IMR-90 (cell line): ENCODE results near the gene SRCIN1. TPM values are rescaled to one million over a fixed set of nuclear protein-coding genes. Genes with fewer than 3 reads are reported as not detected.

Experiments used
- ATAC-seq: fragments of 200-7000 bp; cut with Tn5 transposase; 2 replicates; pipeline ENCODE4 v1.9.1; 2020; ENCODE audit warnings: low read depth, mild to moderate bottlenecking, moderate library complexity
- BruUV-seq: library from RNA; stranded (reverse); fragments of 400-500 nt; replicated peaks from 2 replicates; lab custom pipeline; 2021; lab: Mats Ljungman, UMichigan
- CTCF ChIA-PET: fragments of 300-600 bp; formaldehyde crosslinking; extraction: SDS; loops from one replicate; lab custom pipeline; 2021; ENCODE audit warnings: antibody characterized with exemption; lab: Yijun Ruan, JAX
- POLR2A ChIA-PET: fragments of 300-600 bp; sonication (Branson Sonifier 250); formaldehyde crosslinking; loops from one replicate; lab custom pipeline; 2022; ENCODE audit warnings: antibody characterized with exemption; ENCODE audit not compliant: unreplicated experiment; lab: Charles Lee
- DNase-seq: peaks from one replicate; pipeline ENCODE4 v3.0.0; 2013
- H2AFZ ChIP-seq: replicated peaks from 2 replicates; pipeline ENCODE3; 2013; ENCODE audit warnings: low read length, mild to moderate bottlenecking; ENCODE audit not compliant: poor library complexity
- H2AK5ac ChIP-seq: 2 replicates; pipeline ENCODE4 v1.6.1; 2013; ENCODE audit warnings: low read depth, low read length, inconsistent platforms
- H2AK9ac ChIP-seq: replicated peaks from 2 replicates; pipeline ENCODE3; 2013; ENCODE audit warnings: mild to moderate bottlenecking, low read depth, low read length, moderate library complexity; ENCODE audit not compliant: poor library complexity
- H2BK120ac ChIP-seq: 2 replicates; pipeline ENCODE4 v1.6.1; 2013; ENCODE audit warnings: low read depth, low read length, inconsistent platforms
- H2BK15ac ChIP-seq: 3 replicates; pipeline ENCODE4 v1.6.1; 2013; ENCODE audit warnings: low read depth, low read length, inconsistent platforms
- H2BK20ac ChIP-seq: 2 replicates; pipeline ENCODE4 v1.6.1; 2013; ENCODE audit warnings: low read depth, mild to moderate bottlenecking, inconsistent platforms, low read length, moderate library complexity
- H2BK5ac ChIP-seq: 2 replicates; pipeline ENCODE4 v1.6.1; 2013; ENCODE audit warnings: mild to moderate bottlenecking, low read depth, low read length, inconsistent platforms; ENCODE audit not compliant: poor library complexity, severe bottlenecking
- H3K14ac ChIP-seq: replicated peaks from 2 replicates; pipeline ENCODE4 v1.6.1; 2013; ENCODE audit warnings: low read depth, low read length, inconsistent platforms
- H3K18ac ChIP-seq: 2 replicates; pipeline ENCODE4 v1.6.1; 2013; ENCODE audit warnings: low read depth, low read length, control low read depth
- H3K23ac ChIP-seq: 2 replicates; pipeline ENCODE4 v1.6.1; 2013; ENCODE audit warnings: low read depth, low read length, inconsistent platforms
- H3K27ac ChIP-seq: 2 replicates; pipeline ENCODE4 v1.5.1; 2013; ENCODE audit warnings: mild to moderate bottlenecking, control low read depth, low read length; ENCODE audit not compliant: insufficient read depth
- H3K27me3 ChIP-seq: 2 replicates; pipeline ENCODE4 v1.6.1; 2013; ENCODE audit warnings: low read length; ENCODE audit not compliant: control insufficient read depth, insufficient read depth
- H3K36me3 ChIP-seq: 2 replicates; pipeline ENCODE4 v1.6.1; 2013; ENCODE audit warnings: low read length, mixed read lengths; ENCODE audit not compliant: control insufficient read depth, insufficient read depth
- H3K4ac ChIP-seq: 2 replicates; pipeline ENCODE4 v1.6.1; 2013; ENCODE audit warnings: low read depth, low read length, inconsistent platforms
- H3K4me1 ChIP-seq: 2 replicates; pipeline ENCODE4 v1.6.1; 2013; ENCODE audit warnings: low read length, mixed read lengths; ENCODE audit not compliant: control insufficient read depth, insufficient read depth
- H3K4me2 ChIP-seq: 2 replicates; pipeline ENCODE4 v1.6.1; 2013; ENCODE audit warnings: low read depth, mild to moderate bottlenecking, control low read depth, low read length, moderate library complexity
- H3K4me3 ChIP-seq: 2 replicates; pipeline ENCODE4 v1.5.1; 2013; ENCODE audit warnings: low read depth, mild to moderate bottlenecking, control low read depth, low read length, moderate library complexity; ENCODE audit not compliant: insufficient read depth
- H3K56ac ChIP-seq: 2 replicates; pipeline ENCODE4 v1.6.1; 2013; ENCODE audit warnings: low read length, inconsistent platforms; ENCODE audit not compliant: insufficient read depth; ENCODE audit errors: extremely low read depth
- H3K79me1 ChIP-seq, 2 experiments: 2 replicates each; pipeline ENCODE4 v1.6.1; 2013; ENCODE audit warnings: low read length in 2 of 2, inconsistent platforms in 1 of 2, low read depth in 1 of 2
- H3K9ac ChIP-seq: 2 replicates; pipeline ENCODE4 v1.6.1; 2013; ENCODE audit warnings: low read depth, low read length, control low read depth
- H3K9me1 ChIP-seq: 2 replicates; pipeline ENCODE4 v1.6.1; 2013; ENCODE audit warnings: low read length, inconsistent platforms; ENCODE audit not compliant: insufficient read depth
- H3K9me3 ChIP-seq: 2 replicates; pipeline ENCODE4 v1.6.1; 2013; ENCODE audit warnings: low read length; ENCODE audit not compliant: control insufficient read depth, insufficient read depth
- H4K20me1 ChIP-seq: 2 replicates; pipeline ENCODE4 v1.6.1; 2013; ENCODE audit warnings: low read length, inconsistent platforms; ENCODE audit not compliant: insufficient read depth
- H4K5ac ChIP-seq: 2 replicates; pipeline ENCODE4 v1.6.1; 2013; ENCODE audit warnings: mild to moderate bottlenecking, low read depth, low read length, control low read depth
- H4K8ac ChIP-seq, 2 experiments: 2 replicates each; pipeline ENCODE4 v1.6.1; 2013; ENCODE audit warnings: low read depth in 2 of 2, low read length in 2 of 2, control low read depth in 1 of 2, inconsistent platforms in 1 of 2
- H4K91ac ChIP-seq: 2 replicates; pipeline ENCODE4 v1.6.1; 2013; ENCODE audit warnings: low read depth, low read length, inconsistent platforms; ENCODE audit not compliant: insufficient read depth
- BHLHE40 ChIP-seq: fragments of 150-350 bp; IDR thresholded peaks from 2 replicates; pipeline ENCODE4 v1.6.1; 2016; ENCODE audit warnings: mild to moderate bottlenecking, low read depth, low read length
- CTCF ChIP-seq: conservative IDR thresholded peaks from 2 replicates; pipeline ENCODE4 v1.5.1; 2012; ENCODE audit warnings: mild to moderate bottlenecking, low read depth, low read length, improper control_type of control experiment
- FOS ChIP-seq: fragments of 150-350 bp; IDR thresholded peaks from 2 replicates; pipeline ENCODE4 v1.6.1; 2016; ENCODE audit warnings: low read depth, low read length
- MAFK ChIP-seq: IDR thresholded peaks from 2 replicates; pipeline ENCODE4 v1.6.1; 2012; ENCODE audit warnings: low read depth, low read length, improper control_type of control experiment
- MAZ ChIP-seq: IDR thresholded peaks from 2 replicates; pipeline ENCODE4 v1.6.1; 2012; ENCODE audit warnings: low read depth, mild to moderate bottlenecking, low read length, improper control_type of control experiment, moderate library complexity, borderline replicate concordance
- MXI1 ChIP-seq: IDR thresholded peaks from 2 replicates; pipeline ENCODE4 v1.6.1; 2012; ENCODE audit warnings: low read depth, mild to moderate bottlenecking, low read length, moderate library complexity, borderline replicate concordance
- NFE2L2 ChIP-seq: fragments of 150-350 bp; IDR thresholded peaks from 2 replicates; pipeline ENCODE4 v1.6.1; 2016; ENCODE audit warnings: low read depth, mild to moderate bottlenecking, low read length
- POLR2A ChIP-seq: IDR thresholded peaks from 2 replicates; pipeline ENCODE4 v1.6.1; 2012; ENCODE audit warnings: mild to moderate bottlenecking, low read depth, low read length
- RCOR1 ChIP-seq: IDR thresholded peaks from 2 replicates; pipeline ENCODE4 v1.6.1; 2012; ENCODE audit warnings: mild to moderate bottlenecking, low read length, improper control_type of control experiment; ENCODE audit not compliant: insufficient replicate concordance
- WGBS, 2 experiments: methylation state at CpG; one replicate each; pipeline versions ENCODE4 v1.1.5 to v1.1.7; 2013; ENCODE audit warnings: missing lambda C conversion rate in 2 of 2; ENCODE audit not compliant: insufficient read length in 1 of 2; ENCODE audit errors: extremely low coverage in 2 of 2; 5-methylcytosine and 5-hydroxymethylcytosine counted together
- dilution Hi-C: fragments of 300-500 bp; cut with HindIII; formaldehyde crosslinking; loops from one replicate; pipeline ENCODE4 v1.14.3; 2018; ENCODE audit warnings: low sequenced_read_pairs; ENCODE audit not compliant: unreplicated experiment
- in situ Hi-C: fragments of 300-500 bp; cut with MboI; formaldehyde crosslinking; loops from 3 replicates; pipeline ENCODE4 v1.14.3; 2019; ENCODE audit warnings: low sequenced_read_pairs, inconsistent platforms, mixed read lengths
- intact Hi-C: fragments of 100-400 bp; cut with micrococcal nuclease; formaldehyde crosslinking; loops from 2 replicates; pipeline ENCODE4 v1.10.0; 2022
- polyA plus RNA-seq, 3 experiments: library from polyadenylated mRNA; depleted of rRNA; stranded (reverse); fragments of >200 nt; gene quantifications; 2 replicates each; pipeline ENCODE4 v1.2.3, GENCODE V29; 2012; ENCODE audit warnings: low replicate concordance in 1 of 3
- total RNA-seq: library from RNA; depleted of rRNA; stranded (reverse); fragments of >200 nt; gene quantifications from 2 replicates; pipeline ENCODE4 v1.2.3, GENCODE V29; 2012

The SRCIN1 gene
- total and polyA plus RNA-seq, 2 of the 4 experiments (the other 2 are of a cell fraction), result not detected

GRCh38 chr17:38608648-38609047 is 2.9 kb upstream of the SRCIN1 start:
- Histone ChIP-seq H3K4me3 (no peak overlapping the region), H2AK9ac (no peak overlapping the region), H2BK5ac (no peak overlapping the region), H3K23ac (no peak overlapping the region), H4K91ac (no peak overlapping the region), H4K20me1 (no peaks in the 10 kb centered on the region), H2BK15ac (no peak overlapping the region), H3K4ac (no peak overlapping the region), H4K8ac (no peak overlapping the region), H3K27ac (no peak overlapping the region), H2BK120ac (no peak overlapping the region), H3K9ac (no peak overlapping the region), H2BK20ac (no peak overlapping the region), H2AFZ (no peak overlapping the region), H3K4me2 (no peak overlapping the region), H3K14ac (no peak overlapping the region), H3K18ac (no peak overlapping the region), H2AK5ac (no peak overlapping the region), H3K27me3 (peaks cover 74% of the 10 kb centered on the region), H3K9me3 (peaks cover 10% of the 10 kb centered on the region), H3K56ac (no peak overlapping the region), H4K5ac (no peak overlapping the region), H3K79me1 (no peaks in the 10 kb centered on the region), H3K9me1 (no peaks in the 10 kb centered on the region), H3K36me3 (no peaks in the 10 kb centered on the region), H3K4me1 (no peaks in the 10 kb centered on the region; the same call in 1 of the 2 replicates)
- ATAC-seq, result no peak
- no peak for DNase-seq
- WGBS, 2 experiments, result no CpG with 5 or more reads among the region's 4 CpGs
- BruUV-seq, result no TSS peak
- in situ Hi-C loops, result no loop called here
- dilution Hi-C loops, result no loop called here
- intact Hi-C loops, result no loop called here
- no peak for TF ChIP-seq MXI1
- TF ChIP-seq MAZ, result no peak
- no peak for TF ChIP-seq CTCF
- no peak for TF ChIP-seq POLR2A
- TF ChIP-seq MAFK, result no peak
- no peak for TF ChIP-seq RCOR1
- TF ChIP-seq FOS, result no peak
- no peak for TF ChIP-seq NFE2L2
- TF ChIP-seq BHLHE40, result no peak
- ChIA-PET POLR2A (no interaction called here), CTCF (no interaction called here)
